VCaP (cell line): ENCODE data around the gene TENT4A.
A peak's percentile ranks its signal among the peaks of the same experiment; 100 is the strongest.

ENCODE experiments used
- H3K27ac ChIP-seq: fragments of 450-650 bp; 2 replicates; pipeline ENCODE4 v1.5.1; 2017
- CTCF ChIP-seq: fragments of 450-650 bp; conservative IDR thresholded peaks from 2 replicates; pipeline ENCODE4 v1.5.1; 2017; ENCODE audit warnings: mild to moderate bottlenecking, moderate library complexity

TENT4A gene

DNA sequence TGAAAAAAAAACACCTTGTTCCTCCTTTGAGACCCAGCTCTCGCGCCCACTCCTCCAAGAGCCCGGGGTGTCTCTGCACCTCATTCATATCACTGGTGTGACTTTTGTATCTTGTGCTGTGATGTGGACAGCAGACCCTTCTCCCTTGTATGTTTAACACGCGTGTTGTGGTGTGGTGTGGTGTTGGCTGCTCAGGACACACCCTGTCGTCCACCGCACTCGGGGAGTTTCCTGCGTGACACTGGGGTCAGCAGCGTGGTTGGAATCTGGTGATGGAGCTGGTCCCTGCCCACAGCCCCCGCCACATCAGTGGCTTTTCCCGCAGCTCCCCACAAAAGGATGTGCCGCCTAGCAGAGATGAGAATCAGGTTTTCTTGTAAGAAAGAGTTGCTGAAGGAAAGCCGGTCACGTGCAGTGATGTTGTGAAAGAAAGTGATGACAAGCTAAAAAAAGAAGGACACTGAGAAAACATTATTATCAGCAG lies 61.5 kb downstream of the TENT4A start:
- no peak overlapping the region for H3K27ac ChIP-seq
- no peak for TF ChIP-seq CTCF

GRCh38 chr5:6775571-6775970 lies 62.3 kb downstream of the TENT4A start:
- H3K27ac ChIP-seq: no peak overlapping the region
- no peak for TF ChIP-seq CTCF

DNA sequence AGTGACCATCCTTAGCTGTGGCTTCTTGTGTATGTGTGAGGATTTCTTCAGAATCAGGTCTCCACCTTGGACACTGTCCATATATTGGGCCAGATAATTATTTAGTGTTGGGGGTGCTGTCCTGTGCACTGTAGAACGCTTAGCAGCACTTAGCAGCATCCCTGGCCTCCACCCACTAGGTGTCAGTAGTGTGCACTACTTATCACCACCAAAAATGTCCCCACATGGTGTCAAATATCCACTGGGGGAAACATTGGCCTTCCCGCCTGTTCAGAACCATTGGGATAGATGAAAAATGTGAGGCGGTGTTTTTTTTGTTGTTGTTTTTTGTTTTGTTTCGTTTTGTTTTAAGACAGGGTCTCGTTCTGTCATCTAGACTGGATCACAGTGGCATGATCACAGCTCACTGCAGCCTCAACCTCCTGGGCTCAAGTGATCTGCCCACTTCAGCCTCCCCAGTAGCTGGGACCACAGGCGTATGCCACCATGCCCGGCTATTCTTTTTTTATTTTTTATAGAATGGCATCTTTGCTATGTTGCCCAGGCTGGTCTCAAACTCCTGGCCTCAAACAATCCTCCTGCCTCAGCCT lies 67.7 kb downstream of the TENT4A start:
- H3K27ac ChIP-seq: no peak overlapping the region
- TF ChIP-seq CTCF: peak; percentile 58

GRCh38 chr5:6781716-6782115 lies 68.5 kb downstream of the TENT4A start:
- H3K27ac ChIP-seq: no peak overlapping the region
- no peak for TF ChIP-seq CTCF

DNA sequence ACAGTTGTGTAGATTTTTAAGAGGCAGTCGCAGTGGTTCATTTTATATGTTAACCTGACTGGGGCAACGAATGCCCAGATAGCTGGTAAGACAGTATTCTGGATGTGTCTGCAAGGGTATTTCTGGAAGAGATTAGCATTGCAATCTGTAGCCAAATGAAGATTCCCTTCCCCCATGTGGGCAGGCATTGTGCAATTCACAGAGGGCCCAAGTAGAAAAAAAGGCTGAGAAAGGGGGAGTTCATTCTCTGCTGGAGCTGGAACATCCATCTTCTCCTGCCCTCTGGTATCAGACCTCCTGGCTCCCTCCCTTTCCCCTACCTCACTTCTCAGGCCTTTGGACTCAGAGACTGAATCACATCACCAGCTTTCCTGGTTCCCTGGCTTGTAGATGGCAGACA lies 70.6 kb downstream of the TENT4A start:
- no peak overlapping the region for H3K27ac ChIP-seq
- TF ChIP-seq CTCF: no peak

DNA sequence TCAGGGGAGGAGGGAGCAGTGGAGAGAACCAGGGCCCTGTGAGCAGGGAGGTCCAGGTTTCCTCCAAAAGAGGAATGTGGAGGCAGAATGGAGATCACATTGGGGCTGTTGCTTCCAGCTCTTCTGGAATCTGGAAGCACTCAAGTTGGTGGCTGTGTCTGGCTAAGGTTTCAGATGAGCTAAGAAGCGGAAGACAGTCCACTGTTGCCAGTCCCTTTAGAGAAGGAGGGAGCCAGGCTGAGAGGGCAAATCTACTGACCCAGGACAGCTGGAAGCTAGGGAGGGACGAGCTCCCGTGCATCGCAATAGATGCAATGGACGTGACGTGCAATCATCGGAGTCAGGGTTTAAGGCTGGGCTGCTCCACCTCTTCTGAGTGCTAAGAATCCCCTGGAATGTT lies 71.2 kb downstream of the TENT4A start:
- H3K27ac ChIP-seq: no peak overlapping the region
- TF ChIP-seq CTCF: no peak

- TF ChIP-seq CTCF: no peak
Measured at GRCh38 chr5:6785161-6785860, 72.1 kb downstream of the TENT4A start.

More at GRCh38 chr5:6785161-6785860, 72.1 kb downstream of the TENT4A start:
- no peak overlapping the region for H3K27ac ChIP-seq
